Osteocyte (in vitro differentiated cells): ENCODE data around the gene NAT16. TPM values are rescaled to one million over a fixed set of nuclear protein-coding genes. Genes with fewer than 3 reads are reported as not detected.
"Not testable (repeated sequence)": the region's sequence is repeated elsewhere in the genome, so short reads cannot be mapped to it uniquely, and the experiment has no call there.

Experiments used
- DNase-seq: peaks from one replicate; pipeline ENCODE4 v3.0.0; 2021; ENCODE audit warnings: mixed read lengths; ENCODE audit not compliant: unreplicated experiment; ENCODE audit errors: extremely low spot score
- H3K27ac Mint-ChIP-seq: one replicate; pipeline ENCODE4 v1.8.0; 2021; ENCODE audit warnings: mild to moderate bottlenecking, mixed read lengths; ENCODE audit not compliant: unreplicated experiment
- H3K27me3 Mint-ChIP-seq: one replicate; pipeline ENCODE4 v1.8.0; 2021; ENCODE audit warnings: mixed read lengths; ENCODE audit not compliant: unreplicated experiment
- H3K36me3 Mint-ChIP-seq: one replicate; pipeline ENCODE4 v1.8.0; 2021; ENCODE audit warnings: mixed read lengths; ENCODE audit not compliant: unreplicated experiment
- H3K4me1 Mint-ChIP-seq: one replicate; pipeline ENCODE4 v1.8.0; 2021; ENCODE audit warnings: mixed read lengths; ENCODE audit not compliant: unreplicated experiment
- H3K4me3 Mint-ChIP-seq: one replicate; pipeline ENCODE4 v1.8.0; 2021; ENCODE audit warnings: mild to moderate bottlenecking, moderate library complexity, mixed read lengths; ENCODE audit not compliant: unreplicated experiment
- H3K9me3 Mint-ChIP-seq: one replicate; pipeline ENCODE4 v1.8.0; 2021; ENCODE audit warnings: mixed read lengths; ENCODE audit not compliant: unreplicated experiment
- CTCF ChIP-seq: fragments of 200-600 bp; sonication (generic); IDR thresholded peaks from 2 replicates; pipeline ENCODE4 v1.5.0; 2021; ENCODE audit warnings: antibody characterized with exemption, mild to moderate bottlenecking, moderate library complexity
- total RNA-seq: library from RNA; stranded (reverse); gene quantifications from 2 replicates; pipeline ENCODE4 v1.2.1, GENCODE V29; 2021

NAT16 gene
- total RNA-seq, 1 donor from 2014 or later, result 0.16 TPM

GRCh38 chr7:101201695-101202602 lies 21.9 kb upstream of the NAT16 start:
- no peak for TF ChIP-seq CTCF
- Mint-ChIP-seq H3K4me3 (no peak overlapping the region), H3K27me3 (peaks cover 13% of the 10 kb centered on the region), H3K9me3 (no peaks in the 10 kb centered on the region), H3K36me3 (peaks cover 10% of the 10 kb centered on the region), H3K27ac (no peak overlapping the region), H3K4me1 (peaks cover 3% of the 10 kb centered on the region)
- no peak for DNase-seq

GRCh38 chr7:101200862-101201599 lies 20.9 kb upstream of the NAT16 start, which contains the start of gene MOGAT3:
TSS of gene MOGAT3 (minus strand) at chr7:101201036. CDS start at chr7:101200854, 182 bp downstream.
- Mint-ChIP-seq H3K9me3 (no peaks in the 10 kb centered on the region), H3K36me3 (peaks cover 4% of the 10 kb centered on the region), H3K27ac (no peak within 1 kb of the TSS), H3K4me1 (peaks cover 3% of the 10 kb centered on the region), H3K27me3 (peaks cover 13% of the 10 kb centered on the region), H3K4me3 (no peak within 1 kb of the TSS)
- no peak for TF ChIP-seq CTCF
- no peak for DNase-seq

DNA sequence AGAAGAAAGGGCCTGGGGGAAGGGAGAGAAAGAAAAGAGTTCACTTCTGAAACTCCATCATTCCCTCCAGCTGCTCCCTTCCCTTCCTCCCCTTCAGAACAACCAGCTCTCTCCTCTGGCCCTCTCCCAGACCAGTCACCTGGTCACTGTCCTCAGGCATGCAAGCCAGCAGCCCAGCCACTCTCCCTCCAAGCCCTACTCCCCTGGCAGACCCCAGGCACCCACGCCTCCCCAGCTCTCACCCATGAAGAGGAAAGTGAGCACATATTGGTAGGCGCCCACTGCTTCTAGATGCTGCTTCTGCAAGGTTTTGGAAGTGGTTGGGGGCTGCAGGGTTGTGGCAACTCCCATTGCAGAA lies 20.4 kb upstream of the NAT16 start:
- Mint-ChIP-seq H3K4me1 (peaks cover 3% of the 10 kb centered on the region), H3K36me3 (no peaks in the 10 kb centered on the region)
- DNase-seq, result no peak

DNA sequence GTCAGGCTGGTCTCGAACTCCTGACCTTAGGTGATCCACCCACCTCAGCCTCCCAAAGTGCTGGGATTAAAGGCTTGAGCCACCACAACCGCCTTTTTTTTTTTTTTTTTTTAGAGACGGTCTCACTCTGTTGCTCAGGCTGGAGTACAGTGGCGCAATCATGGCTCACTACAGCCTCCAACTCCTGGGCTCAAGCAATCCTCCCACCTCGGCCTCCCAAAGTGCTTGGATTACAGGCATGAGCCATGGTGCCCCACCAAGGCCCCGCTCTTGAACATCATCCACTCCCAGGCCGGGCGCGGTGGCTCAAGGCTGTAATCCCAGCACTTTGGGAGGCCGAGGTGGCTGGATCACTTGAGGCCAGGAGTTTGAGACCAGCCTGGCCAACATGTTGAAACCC lies 19.4 kb upstream of the NAT16 start:
- not testable (repeated sequence) for H3K4me1 Mint-ChIP-seq, H3K4me3 Mint-ChIP-seq, DNase-seq, H3K27ac Mint-ChIP-seq, H3K9me3 Mint-ChIP-seq, H3K36me3 Mint-ChIP-seq
- H3K27me3 Mint-ChIP-seq, result peaks cover 16% of the 10 kb centered on the region

More for the DNA sequence above, 20.4 kb upstream of the NAT16 start:
- Mint-ChIP-seq H3K27ac (no peak overlapping the region), H3K27me3 (peaks cover 13% of the 10 kb centered on the region), H3K4me3 (no peak overlapping the region), H3K9me3 (no peaks in the 10 kb centered on the region)
- TF ChIP-seq CTCF, result no peak

GRCh38 chr7:101198476-101198875 lies 18.4 kb upstream of the NAT16 start:
- Mint-ChIP-seq H3K9me3 (no peaks in the 10 kb centered on the region), H3K4me1 (peaks cover 3% of the 10 kb centered on the region), H3K4me3 (no peak overlapping the region), H3K27ac (no peak overlapping the region), H3K27me3 (peaks cover 16% of the 10 kb centered on the region), H3K36me3 (no peaks in the 10 kb centered on the region)
- no peak for TF ChIP-seq CTCF
- DNase-seq, result no peak
